GM23248 (cell line): ENCODE data around the gene GOLT1A. TPM values are rescaled to one million over a fixed set of nuclear protein-coding genes. Genes with fewer than 3 reads are reported as not detected.

Experiments
- DNase-seq: peaks from one replicate; pipeline ENCODE4 v3.0.0-alpha.2; 2015
- H2AFZ ChIP-seq: fragments of 200-600 bp; sonication (generic); 2 replicates; pipeline ENCODE4 v1.6.1; 2016; ENCODE audit warnings: antibody characterized with exemption
- H3F3A ChIP-seq: fragments of 200-600 bp; sonication (generic); 2 replicates; pipeline ENCODE4 v1.6.1; 2016; ENCODE audit warnings: mild to moderate bottlenecking, antibody characterized with exemption, mixed run types; ENCODE audit not compliant: insufficient read depth
- H3K27ac ChIP-seq: fragments of 200-600 bp; sonication (generic); 2 replicates; pipeline ENCODE4 v1.5.1; 2016; ENCODE audit warnings: mild to moderate bottlenecking
- H3K27me3 ChIP-seq: fragments of 200-600 bp; sonication (generic); replicated peaks from 2 replicates; pipeline ENCODE4 v1.6.1; 2016; ENCODE audit warnings: mild to moderate bottlenecking; ENCODE audit not compliant: insufficient read depth
- H3K36me3 ChIP-seq: fragments of 200-600 bp; sonication (generic); 2 replicates; pipeline ENCODE4 v1.6.1; 2016; ENCODE audit warnings: low read depth, mild to moderate bottlenecking
- H3K4me1 ChIP-seq: fragments of 200-600 bp; sonication (generic); 2 replicates; pipeline ENCODE4 v1.6.1; 2016; ENCODE audit warnings: mild to moderate bottlenecking; ENCODE audit not compliant: insufficient read depth
- H3K4me2 ChIP-seq: fragments of 200-600 bp; sonication (generic); one replicate; pipeline ENCODE4 v1.6.1; 2016; ENCODE audit warnings: mild to moderate bottlenecking; ENCODE audit not compliant: unreplicated experiment
- H3K4me3 ChIP-seq: fragments of 200-600 bp; sonication (generic); 2 replicates; pipeline ENCODE4 v1.5.1; 2016; ENCODE audit warnings: mild to moderate bottlenecking
- H3K79me2 ChIP-seq: fragments of 200-600 bp; sonication (generic); 2 replicates; pipeline ENCODE4 v1.6.1; 2016; ENCODE audit warnings: mild to moderate bottlenecking; ENCODE audit not compliant: insufficient read depth
- H3K9ac ChIP-seq: fragments of 200-600 bp; sonication (generic); 2 replicates; pipeline ENCODE4 v1.6.1; 2016; ENCODE audit warnings: mild to moderate bottlenecking
- H3K9me2 ChIP-seq: fragments of 200-600 bp; sonication (generic); 2 replicates; pipeline ENCODE4 v1.6.1; 2016; ENCODE audit warnings: mixed run types, mild to moderate bottlenecking, moderate library complexity; ENCODE audit not compliant: insufficient read depth
- H3K9me3 ChIP-seq: fragments of 200-600 bp; sonication (generic); one replicate; pipeline ENCODE4 v1.6.1; 2017; ENCODE audit warnings: low read depth
- H4K20me1 ChIP-seq: fragments of 200-600 bp; sonication (generic); 2 replicates; pipeline ENCODE4 v1.6.0; 2016; ENCODE audit not compliant: insufficient read depth
- EZH2 ChIP-seq: fragments of 200-600 bp; sonication (generic); IDR thresholded peaks from 2 replicates; pipeline ENCODE4 v1.6.1; 2018; ENCODE audit warnings: antibody characterized with exemption, mild to moderate bottlenecking; ENCODE audit not compliant: insufficient read depth, poor library complexity, severe bottlenecking
- EZH2phosphoT487 ChIP-seq: fragments of 200-600 bp; sonication (generic); IDR thresholded peaks from 2 replicates; pipeline ENCODE4 v1.6.1; 2018; ENCODE audit warnings: antibody characterized with exemption, moderate library complexity, mild to moderate bottlenecking, low read depth; ENCODE audit not compliant: insufficient read depth
- WGBS, 2 experiments: methylation state at CpG; one replicate each; pipeline ENCODE4 v1.1.6; 2015 to 2017; ENCODE audit warnings: low lambda C conversion rate in 2 of 2, low coverage in 1 of 2; ENCODE audit errors: missing lambda C conversion rate in 2 of 2; 5-methylcytosine and 5-hydroxymethylcytosine counted together
- in situ Hi-C: fragments of 300-500 bp; cut with MboI; formaldehyde crosslinking; loops from 2 replicates; pipeline ENCODE4 v1.15.0; 2020
- polyA plus RNA-seq: library from polyadenylated mRNA; unstranded; fragments of >200 nt; fragmentation: Nextera tagmentation; extraction: Ambion mirVana; gene quantifications from 2 replicates; pipeline ENCODE4 v1.2.1, GENCODE V29; 2016
- total RNA-seq: library from RNA; depleted of rRNA; stranded (reverse); fragments of >200 nt; shearing (Covaris generic); gene quantifications from 2 replicates; pipeline ENCODE4 v1.2.3, GENCODE V29; 2014

GOLT1A gene
- total and polyA plus RNA-seq, 2 experiments from 2014 or later = not detected

GRCh38 chr1:204259196-204259595, 45.4 kb upstream of the GOLT1A start:
- Histone ChIP-seq H3K4me2 (no peak overlapping the region), H4K20me1 (no peaks in the 10 kb centered on the region), H3K27me3 (no peaks in the 10 kb centered on the region), H2AFZ (no peak overlapping the region), H3K79me2 (no peaks in the 10 kb centered on the region), H3K9me3 (no peaks in the 10 kb centered on the region), H3K4me1 (peaks cover 30% of the 10 kb centered on the region), H3K36me3 (no peaks in the 10 kb centered on the region), H3K27ac (no peak overlapping the region), H3F3A (peaks cover 15% of the 10 kb centered on the region; the same call in 1 of the 2 replicates), H3K9ac (no peak overlapping the region), H3K9me2 (no peaks in the 10 kb centered on the region), H3K4me3 (no peak overlapping the region)
- no peak for DNase-seq
- in situ Hi-C loops = no loop called here
- TF ChIP-seq EZH2 = no peak
- TF ChIP-seq EZH2phosphoT487 = no peak
- 89 to 92% methylated on average over 18 of the region's 18 CpGs for WGBS, 2 experiments

DNA sequence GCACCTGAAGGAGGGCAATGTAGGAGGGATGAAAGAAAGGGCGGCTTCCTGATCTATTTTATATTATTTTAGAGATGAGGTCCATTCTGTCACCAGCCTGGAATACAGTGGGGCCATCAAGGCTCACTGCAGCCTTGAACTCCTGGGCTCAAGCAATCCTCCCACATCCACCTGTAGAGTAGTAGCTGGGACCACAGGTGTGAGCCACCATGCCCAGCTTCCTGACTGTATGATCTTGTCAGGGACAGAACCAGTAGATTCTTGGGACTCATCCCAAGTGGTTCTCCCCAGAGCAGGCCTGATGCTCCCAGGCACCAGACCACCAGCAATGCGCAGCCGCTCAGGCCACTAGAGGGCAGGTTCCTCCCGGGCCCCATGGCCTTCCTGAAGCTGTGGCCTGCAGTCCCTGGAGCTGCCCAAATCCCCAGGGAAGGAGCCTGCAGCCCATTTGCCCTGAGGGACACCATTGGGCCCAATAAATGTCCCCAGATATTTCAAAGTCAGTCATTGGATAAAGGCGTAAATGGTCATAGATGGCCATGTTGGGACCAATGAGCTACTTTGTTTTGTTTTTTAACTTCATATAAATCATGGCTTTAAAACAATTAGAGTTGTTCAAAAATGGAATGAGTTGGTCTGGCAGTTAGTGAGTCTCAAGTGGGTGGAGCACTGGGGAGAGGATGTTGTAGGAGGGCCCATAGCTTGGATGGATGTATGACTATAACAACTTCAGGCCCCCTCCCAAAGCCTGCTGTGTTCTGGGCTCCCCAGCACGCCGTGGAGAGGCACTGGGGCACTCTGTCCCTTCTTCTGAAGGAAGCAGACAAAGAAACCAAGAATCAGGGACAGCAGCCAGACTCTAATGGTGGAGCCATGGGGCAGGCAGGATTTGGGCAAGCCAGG, 44.7 kb upstream of the GOLT1A start:
- Histone ChIP-seq H3F3A (peaks cover 15% of the 10 kb centered on the region), H3K4me3 (no peak overlapping the region), H3K4me1 (peaks cover 30% of the 10 kb centered on the region), H2AFZ (no peak overlapping the region), H4K20me1 (no peaks in the 10 kb centered on the region), H3K9me2 (no peaks in the 10 kb centered on the region), H3K9ac (no peak overlapping the region), H3K79me2 (no peaks in the 10 kb centered on the region), H3K4me2 (no peak overlapping the region), H3K27me3 (no peaks in the 10 kb centered on the region), H3K9me3 (no peaks in the 10 kb centered on the region), H3K36me3 (no peaks in the 10 kb centered on the region), H3K27ac (no peak overlapping the region)
- TF ChIP-seq EZH2 (no peak), EZH2phosphoT487 (no peak)
- 47 to 49% methylated on average over 7 of the region's 7 CpGs for WGBS, 2 experiments
- peak; percentile 78 for DNase-seq
- in situ Hi-C loops = no loop called here

- Histone ChIP-seq H3F3A (peaks cover 10% of the 10 kb centered on the region), H3K4me2 (no peak overlapping the region), H3K9ac (no peak overlapping the region), H3K27me3 (no peaks in the 10 kb centered on the region), H3K79me2 (no peaks in the 10 kb centered on the region), H2AFZ (no peak overlapping the region), H3K27ac (no peak overlapping the region), H3K9me3 (no peaks in the 10 kb centered on the region), H3K4me1 (peaks cover 28% of the 10 kb centered on the region), H3K9me2 (no peaks in the 10 kb centered on the region), H4K20me1 (no peaks in the 10 kb centered on the region), H3K36me3 (no peaks in the 10 kb centered on the region), H3K4me3 (no peak overlapping the region)
- no peak for TF ChIP-seq EZH2phosphoT487
- no peak for TF ChIP-seq EZH2
- in situ Hi-C loops = no loop called here
- WGBS, 2 experiments = 93 to 96% methylated on average over 24 of the region's 24 CpGs
- DNase-seq = no peak
Observed at GRCh38 chr1:204257446-204257845, 43.7 kb upstream of the GOLT1A start.

DNA sequence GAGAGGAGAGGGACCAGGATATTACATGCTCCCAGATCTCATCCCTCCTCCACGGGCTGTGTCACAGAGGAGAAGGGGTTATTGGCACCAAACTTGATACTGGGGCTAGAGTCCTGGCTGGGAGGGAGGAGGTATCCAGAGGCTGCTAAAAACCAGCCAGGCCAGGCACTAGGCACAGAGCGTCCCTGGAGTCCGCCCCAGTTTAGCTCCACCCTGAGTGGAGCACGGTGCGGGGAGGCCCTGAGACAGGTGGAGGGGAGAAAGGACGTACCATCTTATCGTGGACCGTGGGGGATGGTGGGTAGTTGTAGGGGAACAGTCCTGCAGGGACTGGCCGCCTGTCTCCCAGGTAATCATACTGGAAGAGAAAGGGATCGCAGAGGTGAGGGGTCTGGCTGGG, 42.7 kb upstream of the GOLT1A start:
- DNase-seq = no peak
- Histone ChIP-seq H2AFZ (no peak overlapping the region), H4K20me1 (no peaks in the 10 kb centered on the region), H3K9me3 (no peaks in the 10 kb centered on the region), H3K9me2 (no peaks in the 10 kb centered on the region), H3K79me2 (no peaks in the 10 kb centered on the region), H3K4me3 (no peak overlapping the region), H3K4me1 (peaks cover 19% of the 10 kb centered on the region), H3K9ac (no peak overlapping the region), H3K36me3 (no peaks in the 10 kb centered on the region), H3F3A (peaks cover 8% of the 10 kb centered on the region; the same call in 1 of the 2 replicates), H3K27ac (no peak overlapping the region), H3K4me2 (no peak overlapping the region), H3K27me3 (no peaks in the 10 kb centered on the region)
- TF ChIP-seq EZH2 (no peak), EZH2phosphoT487 (no peak)
- in situ Hi-C loops = no loop called here
- WGBS, 2 experiments = 86% methylated on average over 10 of the region's 10 CpGs
